HepG2 (cell line): ENCODE data around the gene WDR86. TPM values are rescaled to one million over a fixed set of nuclear protein-coding genes. Genes with fewer than 3 reads are reported as not detected.

ENCODE experiments used
- CHCHD3 ChIP-seq: sonication (generic); formaldehyde crosslinking; IDR thresholded peaks from 2 replicates; pipeline ENCODE4 v1.8.0; 2022; ENCODE audit warnings: mild to moderate bottlenecking, missing genetic modification reagents, moderate library complexity
- ESRRA ChIP-seq: sonication (generic); formaldehyde crosslinking; IDR thresholded peaks from 2 replicates; pipeline ENCODE4 v1.5.1; 2020; ENCODE audit warnings: mild to moderate bottlenecking, low read depth, missing genetic modification reagents
- HNRNPK ChIP-seq: fragments of 200-400 bp; formaldehyde crosslinking; IDR thresholded peaks from 2 replicates; pipeline ENCODE4 v1.6.1; 2018; ENCODE audit warnings: low read length, low read depth, moderate library complexity, mild to moderate bottlenecking; ENCODE audit not compliant: poor library complexity, severe bottlenecking
- JUNB ChIP-seq: sonication (generic); formaldehyde crosslinking; IDR thresholded peaks from 2 replicates; pipeline ENCODE4 v1.8.0; 2022; ENCODE audit warnings: missing genetic modification reagents, mild to moderate bottlenecking, borderline replicate concordance
- MED8 ChIP-seq: sonication (generic); formaldehyde crosslinking; IDR thresholded peaks from 2 replicates; pipeline ENCODE4 v1.8.1; 2023; ENCODE audit warnings: mild to moderate bottlenecking, missing genetic modification reagents; ENCODE audit not compliant: insufficient replicate concordance
- SIN3B ChIP-seq: fragments of 150-350 bp; IDR thresholded peaks from 2 replicates; pipeline ENCODE4 v1.6.1; 2014; ENCODE audit warnings: low read length
- SMAD1 ChIP-seq: sonication (generic); formaldehyde crosslinking; IDR thresholded peaks from 2 replicates; pipeline ENCODE4 v1.4.0; 2020; ENCODE audit warnings: missing genetic modification reagents, low read depth, mild to moderate bottlenecking, borderline replicate concordance
- ZNF3 ChIP-seq: IDR thresholded peaks from 2 replicates; pipeline ENCODE4 v1.7.0; 2017; ENCODE audit warnings: inconsistent platforms
- ZNF33A ChIP-seq: sonication (generic); formaldehyde crosslinking; IDR thresholded peaks from 2 replicates; pipeline ENCODE4 v1.5.1; 2020; ENCODE audit warnings: missing genetic modification reagents, mild to moderate bottlenecking, moderate library complexity, borderline replicate concordance
- ZNF441 ChIP-seq: sonication (generic); formaldehyde crosslinking; IDR thresholded peaks from 2 replicates; pipeline ENCODE4 v1.7.0; 2021; ENCODE audit warnings: missing genetic modification reagents, borderline replicate concordance
- ZNF557 ChIP-seq: sonication (generic); formaldehyde crosslinking; IDR thresholded peaks from 2 replicates; pipeline ENCODE4 v1.4.0; 2020; ENCODE audit warnings: missing genetic modification reagents
- ZNF619 ChIP-seq: sonication (generic); formaldehyde crosslinking; IDR thresholded peaks from 2 replicates; pipeline ENCODE4 v1.4.0; 2020; ENCODE audit warnings: mild to moderate bottlenecking, missing genetic modification reagents
- ZSCAN22 ChIP-seq: sonication (generic); formaldehyde crosslinking; IDR thresholded peaks from 2 replicates; pipeline ENCODE4 v1.4.0; 2020; ENCODE audit warnings: mild to moderate bottlenecking, missing genetic modification reagents
- polyA plus RNA-seq, 8 experiments: library from polyadenylated mRNA; depleted of rRNA in 3 of 8; stranded (reverse) in 7 of 8; unstranded in 1 of 8; fragments of >200 nt; fragmentation: Illumina TruSeq in 4 of 8; extraction: Trizol in 4 of 8; gene quantifications; 2 replicates each; pipeline versions ENCODE4 v1.2.1 to v1.2.3, GENCODE V29; 2011 to 2016; ENCODE audit warnings: low read depth in 4 of 8, missing spikeins in 1 of 8, mixed read lengths in 1 of 8; ENCODE audit not compliant: insufficient read depth in 1 of 8
- total RNA-seq, 5 experiments: library from RNA; depleted of rRNA; stranded (reverse); fragments of >200 nt; fragmentation: Illumina TruSeq; extraction: Trizol; gene quantifications; 2 replicates each; pipeline ENCODE4 v1.2.3, GENCODE V29; 2016; ENCODE audit warnings: low read depth in 1 of 5
- TF ChIP-seq, protein P1 (sequence below): sonication (generic); formaldehyde crosslinking; IDR thresholded peaks from 2 replicates; pipeline ENCODE4 v1.5.0; 2020; ENCODE audit warnings: missing genetic modification reagents
- TF ChIP-seq, protein P2 (sequence below): sonication (generic); formaldehyde crosslinking; IDR thresholded peaks from 2 replicates; pipeline ENCODE4 v1.5.0; 2020; ENCODE audit warnings: missing genetic modification reagents, mild to moderate bottlenecking, borderline replicate concordance
- TF ChIP-seq, protein P3 (sequence below): sonication (generic); formaldehyde crosslinking; IDR thresholded peaks from 2 replicates; pipeline ENCODE4 v1.5.0; 2020; ENCODE audit warnings: mild to moderate bottlenecking, missing genetic modification reagents, moderate library complexity
- TF ChIP-seq, protein P4 (sequence below): fragments of 450-650 bp; IDR thresholded peaks from 2 replicates; pipeline ENCODE4 v1.6.1; 2017
- TF ChIP-seq, protein P5 (sequence below): sonication (generic); formaldehyde crosslinking; IDR thresholded peaks from 2 replicates; pipeline ENCODE4 v1.4.0; 2020; ENCODE audit warnings: missing genetic modification reagents, borderline replicate concordance

WDR86 gene
- total and polyA plus RNA-seq, 2 of the 13 experiments (the other 11 are each of a cell fraction or from before 2014, with no cell fraction given): 0.11 to 2.9 TPM

DNA sequence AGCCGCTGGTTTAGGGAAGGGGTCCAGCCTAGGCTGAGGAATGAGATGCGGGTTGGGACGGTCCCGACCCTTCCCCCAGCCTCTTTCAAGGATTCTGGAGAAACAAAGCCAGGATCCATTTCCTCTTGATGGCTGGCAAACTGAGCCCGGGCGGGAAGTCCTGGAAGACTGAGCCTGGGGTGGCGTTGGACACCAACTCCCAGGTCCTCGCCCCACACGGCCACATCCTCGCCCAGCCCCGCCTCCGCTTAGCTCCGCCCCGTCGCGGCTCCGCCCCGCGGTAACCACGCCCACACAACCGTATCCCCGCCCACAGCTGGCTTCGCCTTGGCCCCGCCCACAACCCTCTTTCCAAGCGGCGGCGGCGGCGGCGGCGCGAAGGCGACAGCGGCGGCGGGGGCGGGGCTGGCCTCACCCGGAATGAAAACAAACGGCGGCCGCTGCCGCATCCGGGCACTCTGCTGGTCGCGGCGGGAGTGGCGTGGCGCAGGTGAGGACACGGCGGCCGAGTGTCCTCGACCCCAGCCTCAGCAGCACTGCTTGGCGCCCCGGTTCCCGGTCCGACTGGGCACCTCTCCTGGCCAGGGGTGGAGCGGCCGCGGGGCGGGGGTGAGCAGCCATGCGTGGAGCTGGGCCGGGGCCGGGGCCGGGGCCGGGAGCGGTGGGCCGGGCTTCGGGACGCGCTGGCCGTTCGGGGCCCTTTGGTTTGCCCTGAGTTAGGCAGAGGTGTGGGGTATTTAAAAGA lies 68.3 kb downstream of the WDR86 start, which contains the start of gene NUB1 (continued):
- no peak for TF ChIP-seq ZSCAN22 (CRISPR knock-in tag)
- TF ChIP-seq, protein P1, sequence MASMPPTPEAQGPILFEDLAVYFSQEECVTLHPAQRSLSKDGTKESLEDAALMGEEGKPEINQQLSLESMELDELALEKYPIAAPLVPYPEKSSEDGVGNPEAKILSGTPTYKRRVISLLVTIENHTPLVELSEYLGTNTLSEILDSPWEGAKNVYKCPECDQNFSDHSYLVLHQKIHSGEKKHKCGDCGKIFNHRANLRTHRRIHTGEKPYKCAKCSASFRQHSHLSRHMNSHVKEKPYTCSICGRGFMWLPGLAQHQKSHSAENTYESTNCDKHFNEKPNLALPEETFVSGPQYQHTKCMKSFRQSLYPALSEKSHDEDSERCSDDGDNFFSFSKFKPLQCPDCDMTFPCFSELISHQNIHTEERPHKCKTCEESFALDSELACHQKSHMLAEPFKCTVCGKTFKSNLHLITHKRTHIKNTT (CRISPR knock-in tag): no peak
- TF ChIP-seq, protein P2, sequence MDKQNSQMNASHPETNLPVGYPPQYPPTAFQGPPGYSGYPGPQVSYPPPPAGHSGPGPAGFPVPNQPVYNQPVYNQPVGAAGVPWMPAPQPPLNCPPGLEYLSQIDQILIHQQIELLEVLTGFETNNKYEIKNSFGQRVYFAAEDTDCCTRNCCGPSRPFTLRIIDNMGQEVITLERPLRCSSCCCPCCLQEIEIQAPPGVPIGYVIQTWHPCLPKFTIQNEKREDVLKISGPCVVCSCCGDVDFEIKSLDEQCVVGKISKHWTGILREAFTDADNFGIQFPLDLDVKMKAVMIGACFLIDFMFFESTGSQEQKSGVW (CRISPR knock-in tag): no peak
- TF ChIP-seq SMAD1 (CRISPR knock-in tag): 0 out of 2 replicates have a peak, but pooled peaks have one; percentile 58
- TF ChIP-seq HNRNPK: peak; percentile 56
- TF ChIP-seq MED8 (CRISPR knock-in tag): no peak
- TF ChIP-seq ZNF33A (CRISPR knock-in tag): no peak
- TF ChIP-seq SIN3B: no peak
- TF ChIP-seq ZNF441 (CRISPR knock-in tag): peak; percentile 66
- TF ChIP-seq ZNF557 (CRISPR knock-in tag): no peak
- TF ChIP-seq JUNB (CRISPR knock-in tag): no peak
- TF ChIP-seq, protein P3, sequence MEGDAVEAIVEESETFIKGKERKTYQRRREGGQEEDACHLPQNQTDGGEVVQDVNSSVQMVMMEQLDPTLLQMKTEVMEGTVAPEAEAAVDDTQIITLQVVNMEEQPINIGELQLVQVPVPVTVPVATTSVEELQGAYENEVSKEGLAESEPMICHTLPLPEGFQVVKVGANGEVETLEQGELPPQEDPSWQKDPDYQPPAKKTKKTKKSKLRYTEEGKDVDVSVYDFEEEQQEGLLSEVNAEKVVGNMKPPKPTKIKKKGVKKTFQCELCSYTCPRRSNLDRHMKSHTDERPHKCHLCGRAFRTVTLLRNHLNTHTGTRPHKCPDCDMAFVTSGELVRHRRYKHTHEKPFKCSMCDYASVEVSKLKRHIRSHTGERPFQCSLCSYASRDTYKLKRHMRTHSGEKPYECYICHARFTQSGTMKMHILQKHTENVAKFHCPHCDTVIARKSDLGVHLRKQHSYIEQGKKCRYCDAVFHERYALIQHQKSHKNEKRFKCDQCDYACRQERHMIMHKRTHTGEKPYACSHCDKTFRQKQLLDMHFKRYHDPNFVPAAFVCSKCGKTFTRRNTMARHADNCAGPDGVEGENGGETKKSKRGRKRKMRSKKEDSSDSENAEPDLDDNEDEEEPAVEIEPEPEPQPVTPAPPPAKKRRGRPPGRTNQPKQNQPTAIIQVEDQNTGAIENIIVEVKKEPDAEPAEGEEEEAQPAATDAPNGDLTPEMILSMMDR: no peak; the same call in 1 of the 2 replicates
- TF ChIP-seq ZNF619 (CRISPR knock-in tag): no peak
- TF ChIP-seq, protein P4, sequence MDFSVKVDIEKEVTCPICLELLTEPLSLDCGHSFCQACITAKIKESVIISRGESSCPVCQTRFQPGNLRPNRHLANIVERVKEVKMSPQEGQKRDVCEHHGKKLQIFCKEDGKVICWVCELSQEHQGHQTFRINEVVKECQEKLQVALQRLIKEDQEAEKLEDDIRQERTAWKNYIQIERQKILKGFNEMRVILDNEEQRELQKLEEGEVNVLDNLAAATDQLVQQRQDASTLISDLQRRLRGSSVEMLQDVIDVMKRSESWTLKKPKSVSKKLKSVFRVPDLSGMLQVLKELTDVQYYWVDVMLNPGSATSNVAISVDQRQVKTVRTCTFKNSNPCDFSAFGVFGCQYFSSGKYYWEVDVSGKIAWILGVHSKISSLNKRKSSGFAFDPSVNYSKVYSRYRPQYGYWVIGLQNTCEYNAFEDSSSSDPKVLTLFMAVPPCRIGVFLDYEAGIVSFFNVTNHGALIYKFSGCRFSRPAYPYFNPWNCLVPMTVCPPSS: no peak
- TF ChIP-seq, protein P5, sequence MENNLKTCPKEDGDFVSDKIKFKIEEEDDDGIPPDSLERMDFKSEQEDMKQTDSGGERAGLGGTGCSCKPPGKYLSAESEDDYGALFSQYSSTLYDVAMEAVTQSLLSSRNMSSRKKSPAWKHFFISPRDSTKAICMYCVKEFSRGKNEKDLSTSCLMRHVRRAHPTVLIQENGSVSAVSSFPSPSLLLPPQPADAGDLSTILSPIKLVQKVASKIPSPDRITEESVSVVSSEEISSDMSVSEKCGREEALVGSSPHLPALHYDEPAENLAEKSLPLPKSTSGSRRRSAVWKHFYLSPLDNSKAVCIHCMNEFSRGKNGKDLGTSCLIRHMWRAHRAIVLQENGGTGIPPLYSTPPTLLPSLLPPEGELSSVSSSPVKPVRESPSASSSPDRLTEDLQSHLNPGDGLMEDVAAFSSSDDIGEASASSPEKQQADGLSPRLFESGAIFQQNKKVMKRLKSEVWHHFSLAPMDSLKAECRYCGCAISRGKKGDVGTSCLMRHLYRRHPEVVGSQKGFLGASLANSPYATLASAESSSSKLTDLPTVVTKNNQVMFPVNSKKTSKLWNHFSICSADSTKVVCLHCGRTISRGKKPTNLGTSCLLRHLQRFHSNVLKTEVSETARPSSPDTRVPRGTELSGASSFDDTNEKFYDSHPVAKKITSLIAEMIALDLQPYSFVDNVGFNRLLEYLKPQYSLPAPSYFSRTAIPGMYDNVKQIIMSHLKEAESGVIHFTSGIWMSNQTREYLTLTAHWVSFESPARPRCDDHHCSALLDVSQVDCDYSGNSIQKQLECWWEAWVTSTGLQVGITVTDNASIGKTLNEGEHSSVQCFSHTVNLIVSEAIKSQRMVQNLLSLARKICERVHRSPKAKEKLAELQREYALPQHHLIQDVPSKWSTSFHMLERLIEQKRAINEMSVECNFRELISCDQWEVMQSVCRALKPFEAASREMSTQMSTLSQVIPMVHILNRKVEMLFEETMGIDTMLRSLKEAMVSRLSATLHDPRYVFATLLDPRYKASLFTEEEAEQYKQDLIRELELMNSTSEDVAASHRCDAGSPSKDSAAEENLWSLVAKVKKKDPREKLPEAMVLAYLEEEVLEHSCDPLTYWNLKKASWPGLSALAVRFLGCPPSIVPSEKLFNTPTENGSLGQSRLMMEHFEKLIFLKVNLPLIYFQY (CRISPR knock-in tag): no peak
- TF ChIP-seq ESRRA (CRISPR knock-in tag): no peak
- TF ChIP-seq CHCHD3 (CRISPR knock-in tag): no peak
- TF ChIP-seq ZNF3 (CRISPR knock-in tag): no peak
